Stimulated activated CD8-positive, alpha-beta memory T cell treated with anti-CD3 and anti-CD28 coated beads, Interleukin-4, amount 100 ng/mL, for 4 hours (primary cell): ENCODE measurements around the gene INO80E.
"Not testable (repeated sequence)": the region's sequence is repeated elsewhere in the genome, so short reads cannot be mapped to it uniquely, and the experiment has no call there.

ENCODE experiments used
- DNase-seq, 2 donors: peaks; one replicate each; pipeline ENCODE4 v3.0.0-alpha.2; 2020; ENCODE audit warnings: low read depth in 2 of 2, low spot score in 1 of 2

Gene INO80E

GRCh38 chr16:29995911-29996765 lies at the start of gene INO80E:
INO80E (plus strand) TSS chr16:29996241; CDS start chr16:29996311, 70 bp downstream.
- DNase-seq, result peak; percentile 98

- DNase-seq, result no peak
Observed at GRCh38 chr16:29947897-29948296, 48.1 kb upstream of the INO80E start.

DNA sequence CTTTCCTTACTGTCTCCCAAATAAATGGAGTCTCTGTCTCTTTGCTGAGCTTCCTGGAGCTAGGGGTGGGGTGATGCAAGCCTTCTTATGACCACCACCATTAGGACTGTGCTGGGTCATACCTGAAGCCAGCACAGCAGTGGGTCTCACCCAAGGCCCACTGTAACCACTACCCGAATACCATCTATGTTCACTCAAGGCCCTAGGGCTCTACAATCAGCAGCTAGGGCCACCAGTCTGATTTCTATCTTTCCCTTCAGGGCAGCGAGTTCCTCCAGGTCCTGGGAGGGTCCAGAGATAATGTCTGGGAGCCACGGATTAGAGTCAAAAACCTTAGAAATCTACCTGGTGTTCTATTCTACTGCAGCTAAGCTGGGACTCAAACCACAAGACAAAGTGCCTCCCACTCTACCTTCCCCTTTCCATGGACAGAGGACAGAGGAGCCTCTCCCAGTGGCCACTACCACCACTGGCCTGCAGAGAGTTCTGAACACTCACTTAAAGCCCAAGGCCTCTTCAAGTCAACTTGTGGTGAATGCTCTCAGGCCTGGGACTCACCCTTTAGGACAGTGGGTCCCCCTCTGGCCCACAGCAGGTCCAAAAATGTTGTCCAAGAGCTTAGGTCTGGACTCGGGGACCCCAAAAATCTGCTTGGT lies 45.1 kb upstream of the INO80E start:
- no peak for DNase-seq

DNA sequence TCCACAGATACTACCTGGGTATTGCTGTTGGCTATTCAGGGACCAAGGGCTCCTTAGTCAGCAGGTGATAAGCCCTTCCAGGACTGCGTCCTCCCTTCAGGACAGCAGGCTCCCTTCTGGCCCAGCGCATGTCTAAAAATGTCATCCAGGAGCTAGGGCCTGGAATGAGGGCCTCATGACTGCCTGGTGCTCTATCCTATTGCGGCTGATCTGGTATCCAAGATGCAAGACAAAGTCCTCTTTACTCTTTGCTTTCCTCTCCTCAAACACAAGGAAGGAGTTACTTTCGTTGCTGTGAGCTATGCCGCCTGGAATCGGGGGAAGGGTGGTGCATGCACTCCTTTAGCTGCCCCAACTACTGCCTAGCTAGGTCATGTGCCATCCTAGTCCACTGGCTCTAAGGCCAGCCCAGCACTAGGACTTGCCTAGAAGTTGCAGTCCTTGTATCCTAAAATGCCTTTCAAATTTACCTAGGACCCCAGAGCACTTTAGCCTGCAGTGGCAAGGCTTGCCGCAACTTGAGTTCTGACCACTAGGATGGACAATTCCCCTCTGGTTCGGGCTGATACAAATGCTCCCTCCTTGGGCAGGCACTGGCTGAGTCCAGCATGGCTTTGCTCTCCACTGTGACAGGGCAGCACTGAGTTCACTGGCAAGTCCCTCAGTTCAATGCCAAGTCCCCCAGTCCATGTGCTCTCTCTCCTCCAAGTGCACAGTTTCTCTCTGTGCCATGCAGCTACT lies 44.2 kb upstream of the INO80E start:
- no peak for DNase-seq

GRCh38 chr16:29958756-29959155 lies 37.3 kb upstream of the INO80E start:
- no peak for DNase-seq

DNA sequence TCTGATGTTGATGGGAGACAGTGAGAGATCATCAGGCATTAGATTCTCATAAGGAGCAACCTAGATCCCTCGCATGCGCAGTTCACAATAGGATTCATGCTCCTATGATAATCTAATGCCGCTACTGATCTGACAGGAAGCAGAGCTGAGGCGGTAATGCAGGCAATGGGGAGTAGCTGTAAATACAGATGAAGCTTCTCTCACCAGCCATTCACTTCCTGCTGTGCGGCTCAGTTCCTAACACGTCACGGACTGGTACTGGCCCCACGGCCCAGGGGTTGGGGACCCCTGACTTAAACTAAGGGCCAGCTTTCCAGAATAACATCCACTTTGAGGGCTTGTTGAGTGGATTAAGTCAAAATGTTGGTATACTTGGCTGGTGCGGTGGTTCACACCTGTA lies 36.7 kb upstream of the INO80E start:
- no peak for DNase-seq

DNA sequence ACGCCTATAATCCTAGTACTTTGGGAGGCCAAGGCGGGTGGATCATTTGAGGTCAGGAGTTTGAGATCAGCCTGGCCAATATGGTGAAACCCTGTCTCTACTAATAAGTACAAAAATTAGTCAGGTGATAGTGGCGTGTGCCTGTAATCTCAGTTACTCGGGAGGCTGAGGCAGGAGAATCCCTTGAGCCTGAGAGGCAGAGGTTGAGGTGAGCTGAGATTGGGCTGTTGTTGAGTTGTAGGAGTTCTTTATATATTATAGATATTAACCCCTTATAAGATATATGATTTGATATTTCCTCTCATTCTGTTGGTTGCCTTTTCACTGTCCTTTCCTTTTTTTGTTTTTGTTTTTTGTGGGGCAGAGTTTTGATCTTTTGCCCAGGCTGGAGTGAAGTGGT lies 36.2 kb upstream of the INO80E start:
- not testable (repeated sequence) for DNase-seq

DNA sequence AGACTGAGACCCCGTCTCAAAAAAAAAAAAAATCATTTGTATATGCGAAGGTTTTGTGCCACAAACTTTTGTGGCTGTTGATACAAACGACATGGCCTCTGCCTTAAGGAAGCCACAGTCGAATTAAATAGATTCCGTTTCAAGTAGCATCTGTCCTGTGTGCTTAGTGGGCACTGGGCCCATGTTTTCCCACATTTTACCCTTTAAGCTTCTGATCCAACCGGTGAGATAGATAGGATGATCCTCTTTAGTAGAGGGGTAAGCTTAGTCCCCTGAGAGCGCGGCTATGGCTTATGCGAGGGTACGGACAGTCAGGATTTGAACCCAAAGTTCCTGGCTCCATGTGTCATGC lies 34.9 kb upstream of the INO80E start:
- DNase-seq, result no peak

GRCh38 chr16:29961479-29962343 lies 34.3 kb upstream of the INO80E start, which contains the start of gene TMEM219:
TMEM219 (plus strand) TSS chr16:29962079; CDS start chr16:29963144, 1,065 bp downstream.
- DNase-seq, result peak; percentile 83 to 85

DNA sequence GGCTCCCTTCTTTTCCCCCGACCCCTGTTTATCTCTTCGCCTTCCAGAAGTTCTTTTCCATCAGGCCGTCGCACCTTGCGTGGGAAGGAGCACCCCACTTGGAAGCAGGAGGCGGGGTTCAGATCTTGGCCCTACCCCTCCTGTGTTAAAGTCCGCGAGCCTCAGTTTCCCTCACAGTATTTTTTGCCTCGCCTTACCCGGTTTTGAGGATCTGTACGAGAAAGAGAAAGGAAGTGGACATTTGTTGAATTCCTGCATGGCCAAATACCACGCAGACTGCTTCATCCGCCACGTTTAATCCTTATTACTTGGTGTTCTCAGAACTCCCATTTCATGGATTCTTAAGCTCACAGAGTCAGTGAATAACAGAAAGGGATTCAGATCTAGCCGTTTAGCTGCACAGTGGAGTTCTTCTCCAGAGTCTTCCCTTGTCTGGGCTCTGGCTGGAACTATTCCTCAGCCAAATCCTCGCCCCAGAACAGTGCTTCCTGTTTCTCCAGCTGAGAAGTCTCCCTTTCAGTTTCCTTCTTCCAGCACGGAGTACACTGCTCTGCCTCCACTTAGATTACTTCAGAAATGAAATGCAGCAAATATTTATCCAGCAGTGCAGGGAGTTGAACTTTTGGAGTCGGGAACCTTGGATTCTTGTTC lies 33.6 kb upstream of the INO80E start:
- no peak for DNase-seq

GRCh38 chr16:29963021-29963743 lies 32.9 kb upstream of the INO80E start:
- DNase-seq, result no peak

DNA sequence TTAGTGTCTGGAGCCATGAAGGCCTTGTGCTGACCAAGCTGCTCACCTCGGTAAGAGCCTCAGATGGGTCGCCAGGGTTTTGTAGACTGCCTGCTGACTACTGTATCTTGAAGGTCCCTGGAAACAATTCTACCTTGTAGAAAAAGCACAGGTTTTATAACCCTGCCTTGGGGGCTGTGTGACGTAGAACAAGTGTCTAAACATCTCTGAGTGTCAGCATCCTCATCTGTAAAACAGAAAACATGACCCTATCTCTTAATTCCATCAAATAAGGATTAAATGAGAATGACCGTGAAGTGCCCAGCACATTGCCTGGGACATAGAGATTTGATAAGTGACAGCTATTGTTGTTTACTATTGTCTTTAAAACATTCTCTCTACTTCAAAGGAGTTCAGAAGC lies 27.8 kb upstream of the INO80E start:
- DNase-seq, result no peak

GRCh38 chr16:29971304-29971703 lies 24.7 kb upstream of the INO80E start:
- no peak for DNase-seq

- no peak for DNase-seq
Observed at GRCh38 chr16:29972500-29972899, 23.5 kb upstream of the INO80E start.

DNA sequence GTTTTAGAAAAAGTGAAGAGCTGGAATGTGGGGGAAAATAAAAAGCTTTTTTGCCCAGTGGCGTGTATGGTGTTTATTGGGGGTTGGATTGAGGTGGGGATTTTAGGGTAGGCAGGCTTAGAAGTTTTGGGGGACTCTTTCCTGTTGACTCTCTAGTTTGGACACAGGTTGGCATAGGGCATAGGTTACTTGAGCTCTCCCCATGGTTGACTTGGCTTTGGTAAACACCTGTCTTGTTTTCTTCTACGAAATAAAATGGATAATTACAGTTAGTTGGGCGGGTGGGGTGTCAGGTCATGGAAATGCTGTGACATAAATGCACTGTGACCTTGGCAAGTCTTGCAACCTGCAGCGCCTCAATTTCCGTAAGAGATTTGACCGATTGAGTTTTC lies 23.1 kb upstream of the INO80E start:
- DNase-seq, result no peak

DNA sequence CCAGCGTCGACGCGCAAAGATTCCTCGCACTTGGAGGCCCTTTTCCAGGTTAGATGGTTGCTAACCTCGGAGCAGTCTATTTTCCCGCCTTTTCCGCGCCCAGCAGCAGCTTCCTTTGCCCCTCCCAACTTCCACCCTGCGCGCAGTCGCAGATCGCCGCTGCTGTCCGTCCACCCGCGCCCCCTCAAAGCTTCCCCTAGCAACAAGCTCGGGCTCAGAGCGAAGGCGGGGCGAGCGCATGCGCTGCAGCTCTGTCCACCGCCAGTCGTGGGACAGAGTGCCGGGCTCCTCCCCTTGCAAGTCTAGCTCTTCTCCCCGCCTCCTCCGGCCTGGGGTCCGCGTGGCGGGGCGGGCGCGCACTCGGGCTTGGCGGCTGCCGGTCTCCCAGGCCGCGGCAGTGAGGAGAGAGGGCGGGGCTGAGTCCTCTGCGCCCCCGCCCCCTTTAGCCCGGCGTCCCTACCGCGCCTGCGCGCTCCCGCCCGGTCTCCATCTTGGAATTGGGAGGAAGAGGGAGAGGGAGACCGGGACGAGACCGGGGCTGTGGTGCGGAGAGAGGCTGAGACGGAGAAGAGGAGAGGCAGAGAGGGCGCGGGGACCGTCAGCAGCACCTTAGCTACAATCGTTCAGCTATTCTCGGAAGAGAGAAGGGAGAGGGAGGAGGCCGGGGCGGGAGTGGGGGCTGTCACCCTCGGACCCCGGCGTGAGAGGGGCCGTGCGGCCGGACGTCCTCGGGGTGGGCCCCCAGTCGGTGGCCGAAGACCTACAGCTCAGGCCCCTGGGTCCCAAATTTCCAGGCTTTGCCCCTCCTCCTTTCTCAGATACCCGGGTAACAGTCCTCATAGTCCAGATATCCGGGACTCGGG lies 22.4 kb upstream of the INO80E start, which contains the start of gene TAOK2:
Gene TAOK2 (plus strand): TSS at position 485 of the 863 bp plus-strand sequence. CDS start 3,905 bp downstream, outside the sequence.
- DNase-seq, result peak; percentile 76 to 92

- no peak for DNase-seq
Observed at GRCh38 chr16:29974291-29975133, 21.5 kb upstream of the INO80E start.

- DNase-seq, result no peak
Observed at GRCh38 chr16:29975134-29975538, 20.9 kb upstream of the INO80E start.
